ENCODE results near the gene RICTOR.

Gene RICTOR

DNA sequence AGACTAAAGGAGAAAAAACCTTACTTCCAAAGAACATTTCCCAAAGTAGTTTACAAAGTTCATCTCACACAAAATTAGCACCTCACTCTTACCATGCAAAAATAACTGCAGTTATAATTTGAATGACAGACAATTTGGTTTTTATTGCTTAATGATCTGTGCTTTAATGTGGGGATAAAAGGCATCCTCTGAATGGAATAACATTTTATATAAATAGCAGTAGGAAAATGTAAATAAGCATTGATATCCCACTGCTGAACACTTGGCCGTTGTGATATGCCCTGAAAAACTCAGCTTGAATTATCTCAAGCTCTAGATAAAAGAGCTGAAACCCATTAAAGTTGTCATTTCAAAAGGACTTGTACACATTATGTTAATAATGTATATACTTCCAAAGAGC, 135.2 kb downstream of the RICTOR start:
- TF ChIP-seq ZFP69B (tag by site-specific recombination; IDR thresholded peaks at IDR 0.05) (no peak), TCF7L2 (IDR thresholded peaks at IDR 0.05; ENCODE audit: borderline replicate concordance, low read depth, low read length) (peak; percentile 36; the same call in 1 of the 2 replicates), ZEB2 (tag by site-specific recombination; IDR thresholded peaks at IDR 0.05) (no peak), SETDB1 (IDR thresholded peaks at IDR 0.05; ENCODE audit: insufficient read length, low read length) (no peak), ZSCAN16 (tag by site-specific recombination; IDR thresholded peaks at IDR 0.05) (no peak), ZNF600 (tag by site-specific recombination; IDR thresholded peaks at IDR 0.05) (no peak), ZNF658 (tag by site-specific recombination; IDR thresholded peaks at IDR 0.05) (no peak), ZNF223 (tag by site-specific recombination; IDR thresholded peaks at IDR 0.05) (no peak), CTCF (tag by site-specific recombination; IDR thresholded peaks at IDR 0.05) (no peak), ZFP3 (tag by site-specific recombination; IDR thresholded peaks at IDR 0.05; ENCODE audit: low read depth) (no peak), ZBTB1 (tag by site-specific recombination; IDR thresholded peaks at IDR 0.05) (no peak), ZIC2 (tag by site-specific recombination; IDR thresholded peaks at IDR 0.05) (0 out of 2 replicates have a peak, but pooled peaks have one; percentile 14), YY1 (tag by site-specific recombination; IDR thresholded peaks at IDR 0.05) (no peak), ZSCAN4 (tag by site-specific recombination; IDR thresholded peaks at IDR 0.05) (no peak), ZNF202 (tag by site-specific recombination; IDR thresholded peaks at IDR 0.05; ENCODE audit: borderline replicate concordance) (no peak), ZNF302 (tag by site-specific recombination; IDR thresholded peaks at IDR 0.05; ENCODE audit: low read depth) (no peak)
- TF ChIP-seq, protein P1, sequence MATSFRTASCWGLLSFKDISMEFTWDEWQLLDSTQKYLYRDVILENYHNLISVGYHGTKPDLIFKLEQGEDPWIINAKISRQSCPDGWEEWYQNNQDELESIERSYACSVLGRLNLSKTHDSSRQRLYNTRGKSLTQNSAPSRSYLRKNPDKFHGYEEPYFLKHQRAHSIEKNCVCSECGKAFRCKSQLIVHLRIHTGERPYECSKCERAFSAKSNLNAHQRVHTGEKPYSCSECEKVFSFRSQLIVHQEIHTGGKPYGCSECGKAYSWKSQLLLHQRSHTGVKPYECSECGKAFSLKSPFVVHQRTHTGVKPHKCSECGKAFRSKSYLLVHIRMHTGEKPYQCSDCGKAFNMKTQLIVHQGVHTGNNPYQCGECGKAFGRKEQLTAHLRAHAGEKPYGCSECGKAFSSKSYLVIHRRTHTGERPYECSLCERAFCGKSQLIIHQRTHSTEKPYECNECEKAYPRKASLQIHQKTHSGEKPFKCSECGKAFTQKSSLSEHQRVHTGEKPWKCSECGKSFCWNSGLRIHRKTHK (tag by site-specific recombination; IDR thresholded peaks at IDR 0.05), result no peak
- TF ChIP-seq, protein P2, sequence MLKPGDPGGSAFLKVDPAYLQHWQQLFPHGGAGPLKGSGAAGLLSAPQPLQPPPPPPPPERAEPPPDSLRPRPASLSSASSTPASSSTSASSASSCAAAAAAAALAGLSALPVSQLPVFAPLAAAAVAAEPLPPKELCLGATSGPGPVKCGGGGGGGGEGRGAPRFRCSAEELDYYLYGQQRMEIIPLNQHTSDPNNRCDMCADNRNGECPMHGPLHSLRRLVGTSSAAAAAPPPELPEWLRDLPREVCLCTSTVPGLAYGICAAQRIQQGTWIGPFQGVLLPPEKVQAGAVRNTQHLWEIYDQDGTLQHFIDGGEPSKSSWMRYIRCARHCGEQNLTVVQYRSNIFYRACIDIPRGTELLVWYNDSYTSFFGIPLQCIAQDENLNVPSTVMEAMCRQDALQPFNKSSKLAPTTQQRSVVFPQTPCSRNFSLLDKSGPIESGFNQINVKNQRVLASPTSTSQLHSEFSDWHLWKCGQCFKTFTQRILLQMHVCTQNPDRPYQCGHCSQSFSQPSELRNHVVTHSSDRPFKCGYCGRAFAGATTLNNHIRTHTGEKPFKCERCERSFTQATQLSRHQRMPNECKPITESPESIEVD (tag by site-specific recombination; IDR thresholded peaks at IDR 0.05), result peak; percentile 54; the same call in 1 of the 2 replicates
- Histone ChIP-seq H3K4me1 (ENCODE audit: control insufficient read depth, insufficient read depth, low read length) (peaks cover 4% of the 10 kb centered on the region; the same call in 1 of the 2 replicates), H3K4me3 (ENCODE audit: low read depth, low read length) (no peak overlapping the region), H3K27ac (ENCODE audit: extremely low read depth, low read depth, low read length) (no peak overlapping the region), H3K9me3 (ENCODE audit: control insufficient read depth, insufficient read depth, low read depth, low read length) (no peaks in the 10 kb centered on the region), H3K36me3 (ENCODE audit: control insufficient read depth in 2 of 2, insufficient read depth in 1 of 2, low read length in 2 of 2) (peaks cover 19 to 23% of the 10 kb centered on the region in 2 experiments)
- ChIA-PET CTCF (interaction anchor here (4.1 kb wide), 1 partner anchor 17 kb away, joined by 19 read pairs; no protein-coding TSS in a partner anchor), POLR2A (no interaction called here)

DNA sequence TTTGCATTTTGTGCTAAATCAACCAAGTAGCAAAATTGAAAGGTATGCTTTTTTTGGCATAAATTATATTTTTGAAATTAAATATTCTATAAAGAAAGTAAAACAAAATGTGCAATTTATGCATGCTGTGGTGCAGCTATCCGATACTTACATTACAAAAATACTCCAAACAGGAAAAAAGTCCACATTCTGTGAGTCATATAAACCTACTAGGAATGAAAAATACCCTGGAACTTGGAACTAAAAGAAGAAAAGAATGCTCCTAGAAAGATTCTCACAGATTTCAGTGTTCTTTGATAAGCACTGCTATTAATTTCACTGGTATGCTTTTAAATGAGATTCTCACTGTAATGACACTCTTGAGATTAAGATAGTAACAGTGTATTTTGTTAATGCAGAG, 135.8 kb downstream of the RICTOR start:
- Histone ChIP-seq H3K4me1 (ENCODE audit: control insufficient read depth, insufficient read depth, low read length) (peaks cover 4% of the 10 kb centered on the region; the same call in 1 of the 2 replicates), H3K4me3 (ENCODE audit: low read depth, low read length) (no peak overlapping the region), H3K27ac (ENCODE audit: extremely low read depth, low read depth, low read length) (no peak overlapping the region), H3K36me3 (ENCODE audit: control insufficient read depth in 2 of 2, insufficient read depth in 1 of 2, low read length in 2 of 2) (peaks cover 17 to 18% of the 10 kb centered on the region in 2 experiments), H3K9me3 (ENCODE audit: control insufficient read depth, insufficient read depth, low read depth, low read length) (no peaks in the 10 kb centered on the region)
- no peak for TF ChIP-seq ZNF510 (tag by site-specific recombination; IDR thresholded peaks at IDR 0.05; ENCODE audit: insufficient replicate concordance)
- TF ChIP-seq ZNF621 (tag by site-specific recombination; IDR thresholded peaks at IDR 0.05), result no peak
- ChIA-PET CTCF (interaction anchor here (4.1 kb wide), 1 partner anchor 16 kb away, joined by 19 read pairs; no protein-coding TSS in a partner anchor), POLR2A (no interaction called here)
